NCI-H146 treated with DMSO at 0.1 percent for 48 hours (cell line): ENCODE results near the gene TCEA3.
"Not testable (repeated sequence)": the region's sequence is repeated elsewhere in the genome, so short reads cannot be mapped to it uniquely, and the experiment has no call there.

Experiments
- DNase-seq: peaks from one replicate; lab custom pipeline; 2025; ENCODE audit not compliant: unreplicated experiment; lab: John Stamatoyannopoulos, UW

The TCEA3 gene

DNA sequence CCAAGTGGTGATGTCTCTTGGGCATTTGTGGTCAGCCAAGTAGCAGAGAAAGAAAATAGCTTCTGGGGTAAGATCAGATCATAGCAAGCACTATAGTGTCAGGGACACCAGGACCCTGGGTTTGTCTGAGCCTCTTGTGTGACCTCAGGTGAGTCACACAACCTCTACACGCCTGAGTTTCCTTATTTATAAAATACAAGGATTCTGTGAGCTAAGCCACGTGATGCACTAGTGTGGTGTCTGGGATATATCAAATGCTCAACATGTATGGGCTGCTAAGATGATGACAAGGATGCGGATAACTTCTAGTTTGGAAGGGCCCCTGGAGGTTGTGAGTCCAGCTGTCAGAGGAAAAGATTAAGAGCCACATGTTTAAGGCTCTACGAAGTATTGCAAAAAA lies 30.4 kb downstream of the TCEA3 start:
- no peak for DNase-seq

DNA sequence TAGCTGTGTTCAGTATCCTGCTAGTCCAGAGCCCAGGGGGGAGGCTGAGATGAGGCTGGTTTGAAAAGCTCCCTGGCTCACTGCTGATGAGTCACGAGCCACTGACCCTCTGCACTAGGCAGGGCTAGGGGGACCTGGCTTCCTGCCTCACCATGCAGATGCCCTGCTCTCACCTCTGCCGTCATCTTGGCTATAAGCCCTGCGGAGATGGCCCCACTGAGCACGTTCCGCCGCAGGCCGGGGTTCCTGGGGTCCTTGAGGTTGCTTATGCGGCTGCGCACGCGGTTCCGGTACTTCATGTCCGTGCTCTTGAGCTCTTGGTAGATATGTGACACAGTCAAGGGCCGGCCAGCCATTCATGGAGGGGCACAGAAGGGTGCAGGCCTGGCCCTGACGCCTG lies 30.8 kb downstream of the TCEA3 start:
- DNase-seq = no peak

DNA sequence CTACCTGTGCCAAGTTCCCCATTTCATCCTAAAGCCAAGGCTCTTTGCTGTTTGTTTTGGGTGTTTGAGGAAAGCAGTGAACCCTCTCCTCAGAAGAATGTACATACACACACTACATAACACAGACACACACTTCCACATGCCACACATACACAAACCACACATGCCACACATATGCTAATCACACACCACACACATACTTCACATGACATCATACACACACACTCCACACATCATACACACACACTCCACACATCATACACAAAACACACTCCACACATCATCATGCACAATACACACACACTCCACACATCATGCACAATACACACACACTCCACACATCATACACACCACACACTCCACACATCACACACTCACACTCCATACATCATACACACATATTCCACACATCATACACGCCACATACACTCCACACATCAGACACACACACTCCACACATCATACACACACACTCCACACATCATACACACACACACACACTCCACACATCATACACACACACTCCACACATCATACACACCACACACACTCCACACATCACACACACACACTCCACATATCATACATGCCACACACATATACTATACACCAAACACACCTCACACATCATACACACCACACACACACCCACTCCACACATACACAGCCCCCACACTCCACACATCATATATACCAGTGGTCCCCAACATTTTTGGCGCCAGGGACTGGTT lies 32.3 kb downstream of the TCEA3 start:
- no peak for DNase-seq

DNA sequence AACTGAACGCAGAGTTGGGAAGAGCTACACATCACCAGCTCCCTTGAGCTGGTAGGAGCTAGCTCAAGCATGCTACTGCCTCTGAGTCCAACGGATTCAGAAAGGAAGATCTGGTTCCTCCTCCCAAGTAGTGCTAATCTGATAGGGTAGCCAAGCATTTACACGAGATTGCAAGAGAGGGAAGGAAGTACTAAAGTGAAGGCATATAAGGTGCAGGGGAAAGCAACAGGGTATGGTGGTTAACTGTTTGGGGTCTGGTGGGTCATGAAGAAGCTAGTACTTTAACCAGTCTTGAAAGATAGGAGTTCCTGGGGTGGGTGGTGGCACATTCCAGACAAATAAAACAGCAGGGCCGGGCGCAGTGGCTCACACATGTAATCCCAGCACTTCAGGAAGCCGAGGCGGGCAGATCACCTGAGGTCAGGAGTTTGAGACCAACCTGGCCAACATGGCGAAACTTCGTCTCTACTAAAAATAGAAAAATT lies 34.7 kb downstream of the TCEA3 start:
- no peak for DNase-seq

DNA sequence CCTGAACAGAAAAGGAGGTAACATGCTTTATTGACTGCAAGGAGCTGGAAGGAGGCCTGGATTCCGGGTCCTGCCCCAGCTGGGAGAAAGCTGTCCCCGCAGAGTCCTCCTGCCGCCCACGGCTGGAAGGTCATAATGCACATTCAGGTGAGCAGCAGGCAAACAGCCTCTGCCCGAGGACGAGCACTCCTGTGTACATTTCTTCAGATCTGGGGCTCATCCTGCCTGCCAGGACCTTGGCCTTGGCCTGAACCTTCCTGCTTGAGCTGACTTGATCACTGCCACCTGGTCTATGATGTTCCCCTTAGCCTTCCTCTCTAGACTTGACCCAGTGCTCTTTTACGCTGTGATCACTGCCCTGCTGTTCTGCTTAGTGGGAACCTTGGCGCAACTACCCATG lies 37.1 kb downstream of the TCEA3 start:
- DNase-seq = no peak

DNA sequence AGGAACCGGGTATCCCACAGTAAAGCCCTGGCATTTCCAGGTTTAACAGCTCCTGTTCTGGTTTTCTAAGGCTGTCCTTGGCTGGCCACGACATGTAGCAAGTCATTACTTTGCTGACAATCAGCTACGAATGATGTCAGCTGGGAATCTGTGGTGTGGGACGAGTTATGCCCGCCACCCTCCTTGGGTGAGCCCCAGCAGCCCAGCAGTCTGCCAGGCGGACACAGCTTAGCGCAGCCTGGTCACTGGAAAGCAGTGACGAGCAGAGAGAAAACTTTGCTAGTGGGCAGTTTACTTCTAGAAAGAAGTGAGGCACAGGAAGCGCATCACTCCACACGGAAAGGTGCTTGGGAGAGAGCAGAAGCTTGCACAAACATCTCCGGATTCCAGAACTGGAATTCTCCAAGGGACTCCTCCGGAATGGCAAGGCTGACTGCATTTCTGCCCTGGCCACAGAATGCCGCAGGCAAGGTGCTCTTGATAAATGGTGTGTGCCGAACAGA lies 39.4 kb downstream of the TCEA3 start:
- no peak for DNase-seq

DNA sequence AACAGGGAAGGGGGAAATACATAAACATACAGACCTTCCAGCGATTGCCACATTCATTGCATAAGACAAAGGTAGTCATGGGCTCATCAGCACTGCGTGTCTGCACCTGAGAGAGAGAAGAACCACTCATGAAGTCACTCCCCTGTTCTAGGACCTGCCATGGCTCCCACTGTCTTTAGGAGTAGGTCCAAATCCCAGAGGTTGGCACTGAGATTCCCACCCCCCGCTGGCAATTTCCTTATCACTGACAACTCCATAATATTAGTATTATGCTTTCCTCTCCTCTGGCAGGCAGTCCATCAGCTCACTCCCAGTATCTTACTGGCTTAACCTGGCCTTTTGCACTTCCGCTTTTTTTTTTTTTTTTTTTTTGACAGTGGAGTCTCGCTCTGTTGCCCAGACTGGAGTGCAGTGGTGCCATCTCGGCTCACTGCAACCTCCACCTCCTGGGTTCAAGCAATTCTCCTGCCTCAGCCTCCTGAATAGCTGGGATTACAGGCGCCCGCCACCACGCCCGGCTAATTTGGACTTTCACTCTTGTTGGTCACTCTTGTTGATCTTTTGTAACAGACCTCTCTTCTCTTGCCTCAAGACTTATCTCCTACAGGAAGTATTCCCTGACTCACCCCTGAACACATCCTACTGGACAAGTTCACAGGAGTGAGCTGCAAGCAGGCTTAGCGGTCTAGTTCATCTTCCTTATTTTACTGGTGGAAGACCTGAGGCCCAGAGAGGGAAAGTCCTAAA lies 40.1 kb downstream of the TCEA3 start:
- no peak for DNase-seq

DNA sequence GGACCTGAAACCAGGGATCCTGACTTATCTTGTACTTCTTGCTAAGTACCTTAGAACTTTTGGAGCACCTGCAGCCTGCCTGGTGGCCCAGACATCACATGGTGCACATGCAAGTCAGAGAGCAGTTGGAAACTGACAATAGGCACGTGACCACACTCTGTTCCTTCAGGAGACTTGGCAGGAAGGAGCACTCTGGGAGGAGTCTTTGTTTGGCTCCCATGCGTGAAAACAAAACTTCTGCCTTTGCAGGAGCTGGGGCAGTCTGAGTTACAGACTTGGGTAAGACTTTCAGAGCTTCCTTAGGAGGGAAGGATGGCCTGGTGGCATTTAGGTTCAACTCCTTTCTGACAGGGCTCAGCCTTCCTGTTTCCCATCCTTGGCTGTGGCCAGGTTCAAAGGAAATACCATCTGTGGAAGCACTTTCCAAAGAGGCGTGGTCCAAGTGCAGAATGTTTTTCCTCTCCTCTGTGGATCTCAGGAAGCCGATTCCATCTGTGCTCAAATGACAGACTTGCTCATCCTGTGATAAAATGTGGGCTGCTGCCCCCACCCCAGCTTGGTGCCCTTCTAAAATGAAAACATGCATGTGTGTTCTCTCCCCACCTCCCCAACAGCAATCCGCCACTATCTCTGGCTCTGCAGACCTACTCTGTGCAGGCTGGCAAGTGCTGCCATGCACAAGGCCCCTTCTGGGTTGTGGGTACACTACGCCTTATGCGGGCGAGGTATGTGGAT lies 40.8 kb downstream of the TCEA3 start:
- no peak for DNase-seq

DNA sequence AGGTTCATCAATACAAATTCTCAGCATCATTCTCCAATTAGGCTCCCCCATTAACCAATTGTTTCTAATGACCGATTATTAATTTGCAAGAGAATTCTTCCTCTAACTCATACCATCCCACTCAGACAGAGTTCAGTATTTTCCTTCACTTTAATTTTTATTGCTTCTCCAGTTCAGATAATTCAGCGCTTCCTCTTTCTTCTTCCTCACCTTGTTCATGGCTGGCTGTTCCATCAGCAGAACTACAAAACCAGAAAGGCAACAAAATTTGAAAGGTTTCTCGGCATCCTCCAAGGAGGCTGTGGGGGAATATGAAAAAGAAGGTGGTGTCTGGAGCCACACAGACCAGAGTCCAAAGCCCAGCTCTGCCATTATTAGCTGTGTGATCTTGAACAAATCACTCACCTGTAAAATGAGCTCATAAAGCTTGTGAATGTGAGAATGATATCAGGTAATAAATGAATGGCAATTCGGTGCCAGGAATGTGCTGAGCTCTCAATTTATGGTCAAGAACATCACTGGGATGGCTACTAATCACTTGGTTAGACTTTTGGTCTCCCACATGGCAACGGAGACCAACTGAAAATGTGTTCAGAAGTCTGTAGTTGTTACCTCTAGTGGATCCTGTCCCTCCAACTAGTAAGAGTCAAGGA lies 43.2 kb downstream of the TCEA3 start:
- DNase-seq = no peak

DNA sequence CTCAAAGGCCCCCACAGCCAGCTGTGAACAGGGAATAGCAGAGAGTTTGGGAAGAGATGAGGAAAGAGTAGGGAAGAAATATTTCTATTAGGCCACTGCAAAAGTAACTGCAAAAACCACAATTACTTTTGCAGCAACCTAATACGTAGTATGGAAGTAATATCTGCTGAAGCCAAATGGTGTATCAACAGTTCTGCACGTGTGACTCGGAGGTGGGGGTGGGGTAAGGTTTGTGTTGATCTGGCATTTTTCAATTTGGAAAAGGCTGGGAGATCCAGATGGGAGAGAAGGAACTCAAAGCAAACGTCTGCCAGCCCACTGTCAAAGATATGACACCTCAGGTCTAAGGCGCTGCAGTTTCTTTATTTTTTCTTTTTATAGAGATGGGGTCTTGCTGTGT lies 43.8 kb downstream of the TCEA3 start:
- no peak for DNase-seq

DNA sequence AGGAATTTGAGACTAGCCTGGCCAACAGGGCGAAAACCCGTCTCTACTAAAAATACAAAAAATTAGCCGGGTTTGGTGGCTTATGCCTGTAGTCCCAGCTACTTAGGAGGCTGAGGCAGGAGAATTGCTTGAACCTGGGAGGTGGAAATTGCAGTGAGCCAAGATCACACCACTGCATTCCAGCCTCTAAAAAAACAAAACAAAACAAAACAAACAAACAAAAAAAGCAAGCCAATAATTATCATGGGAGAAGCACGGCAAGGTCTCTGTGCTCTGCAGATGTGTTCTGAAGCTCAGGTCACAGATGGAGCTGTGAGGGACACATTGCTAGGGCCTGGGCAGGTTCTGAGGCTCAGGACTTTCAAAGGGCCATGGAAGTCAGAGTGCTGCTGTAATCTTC lies 44.3 kb downstream of the TCEA3 start:
- not testable (repeated sequence) for DNase-seq

DNA sequence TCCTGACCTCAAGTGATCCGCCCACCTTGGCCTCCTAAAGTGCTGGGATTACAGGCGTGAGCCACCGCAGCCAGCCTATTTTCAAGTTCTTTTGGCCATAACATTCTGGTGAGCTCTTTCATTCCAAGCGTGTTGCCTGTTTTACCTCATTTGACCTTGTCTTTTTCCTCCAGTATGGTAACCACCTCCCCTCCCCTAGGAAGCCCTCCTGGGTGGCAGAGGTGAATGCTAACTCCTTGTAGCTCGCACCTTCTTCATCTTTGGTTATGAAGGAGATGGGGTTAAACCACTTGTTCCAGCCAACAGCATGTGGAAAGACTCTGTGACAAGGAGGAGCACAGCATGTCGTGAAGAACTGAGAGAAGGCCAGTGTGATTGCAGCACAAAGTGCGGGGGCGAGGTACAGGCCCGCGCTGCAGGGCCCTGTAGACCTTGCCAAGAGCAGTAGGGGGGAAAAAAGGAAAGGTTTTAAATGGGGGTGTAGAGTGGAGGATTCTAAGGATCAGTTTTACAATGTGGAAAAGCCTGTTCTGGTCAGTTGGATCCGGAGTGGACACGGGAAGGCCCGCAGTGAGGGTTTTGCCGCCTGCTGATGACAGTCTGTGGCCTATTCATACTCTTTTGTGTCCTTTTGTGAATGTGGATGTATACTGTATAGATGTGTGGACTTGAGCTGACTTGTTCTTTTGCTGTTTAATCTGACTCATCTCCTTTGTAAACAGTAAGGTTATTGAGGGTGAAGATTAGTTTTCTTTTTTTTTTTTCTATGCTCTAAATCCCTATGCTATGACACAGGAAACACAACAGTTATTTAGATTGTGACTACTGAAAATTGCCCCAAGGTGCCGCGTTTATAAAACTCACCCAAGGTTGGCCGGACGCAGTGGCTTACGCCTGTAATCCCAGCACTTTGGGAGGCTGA lies 47.4 kb downstream of the TCEA3 start:
- peak; percentile 93 for DNase-seq

DNA sequence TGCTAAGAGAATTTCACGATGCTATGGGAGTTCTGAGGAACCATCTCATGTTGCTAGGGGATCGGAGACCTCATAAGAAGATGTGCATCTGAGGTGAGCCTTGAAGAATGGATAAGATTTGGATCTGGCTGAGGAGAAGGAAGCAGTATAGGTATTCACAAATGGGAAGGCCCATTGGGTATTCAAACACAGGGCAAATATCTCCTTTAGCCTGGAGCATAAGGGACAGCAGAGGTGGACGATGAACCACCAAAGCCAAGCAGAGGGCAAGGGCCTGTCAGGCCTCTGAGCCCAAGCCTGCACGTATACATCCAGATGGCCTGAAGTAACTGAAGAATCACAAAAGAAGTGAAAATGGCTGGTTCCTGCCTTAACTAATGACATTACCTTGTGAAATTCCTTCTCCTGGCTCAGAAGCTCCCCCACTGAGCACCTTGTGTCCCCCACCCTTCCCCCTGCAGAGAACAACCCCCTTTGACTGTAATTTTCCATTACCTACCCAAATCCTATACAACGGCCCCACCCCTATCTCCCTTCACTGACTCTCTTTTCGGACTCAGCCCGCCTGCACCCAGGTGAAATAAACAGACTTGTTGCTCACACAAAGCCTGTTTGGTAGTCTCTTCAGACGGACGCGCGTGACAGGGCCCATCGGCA lies 50.3 kb downstream of the TCEA3 start:
- DNase-seq = not testable (repeated sequence)

DNA sequence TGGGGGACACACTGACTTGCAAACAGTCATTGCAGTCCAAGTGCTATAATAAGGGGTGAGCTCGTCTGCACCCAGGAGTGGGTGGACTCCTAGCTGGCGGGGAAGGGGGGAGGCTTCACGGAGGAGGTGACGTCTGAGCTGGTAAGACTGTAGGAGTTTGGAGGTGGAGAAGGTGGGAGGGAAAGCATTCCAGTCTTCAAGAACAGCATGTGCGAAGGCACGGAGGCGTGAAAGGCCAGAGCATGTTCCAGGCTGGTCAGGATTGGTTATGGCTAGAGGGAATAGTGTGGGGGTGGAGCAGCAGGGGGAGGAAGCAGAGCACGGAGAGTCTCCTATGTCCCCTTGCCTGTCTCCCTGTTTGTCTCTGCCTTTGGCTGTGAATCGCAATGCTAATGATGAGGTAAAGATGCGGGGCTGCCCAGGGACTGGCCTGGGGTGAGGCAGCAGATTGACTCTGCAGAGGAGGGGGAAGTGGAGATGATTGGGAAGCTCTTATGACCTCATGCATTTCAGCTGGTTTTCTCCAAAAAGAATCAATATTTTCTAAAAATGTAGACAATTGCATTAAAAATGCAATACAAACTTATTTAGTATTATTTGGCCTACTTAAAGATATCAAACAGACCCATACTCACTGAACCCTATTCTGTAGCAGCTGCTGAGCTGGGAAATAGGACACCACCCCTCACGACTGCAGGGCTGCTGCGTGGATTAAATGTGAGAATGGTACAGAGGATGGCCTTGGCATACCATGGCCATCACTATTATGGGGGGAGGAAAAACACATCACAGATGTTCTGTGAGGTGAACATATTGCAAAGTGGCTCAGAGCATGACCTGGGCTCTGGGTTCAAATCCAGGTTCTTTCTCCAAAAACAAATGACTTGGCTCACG lies 52.3 kb downstream of the TCEA3 start:
- DNase-seq = no peak

DNA sequence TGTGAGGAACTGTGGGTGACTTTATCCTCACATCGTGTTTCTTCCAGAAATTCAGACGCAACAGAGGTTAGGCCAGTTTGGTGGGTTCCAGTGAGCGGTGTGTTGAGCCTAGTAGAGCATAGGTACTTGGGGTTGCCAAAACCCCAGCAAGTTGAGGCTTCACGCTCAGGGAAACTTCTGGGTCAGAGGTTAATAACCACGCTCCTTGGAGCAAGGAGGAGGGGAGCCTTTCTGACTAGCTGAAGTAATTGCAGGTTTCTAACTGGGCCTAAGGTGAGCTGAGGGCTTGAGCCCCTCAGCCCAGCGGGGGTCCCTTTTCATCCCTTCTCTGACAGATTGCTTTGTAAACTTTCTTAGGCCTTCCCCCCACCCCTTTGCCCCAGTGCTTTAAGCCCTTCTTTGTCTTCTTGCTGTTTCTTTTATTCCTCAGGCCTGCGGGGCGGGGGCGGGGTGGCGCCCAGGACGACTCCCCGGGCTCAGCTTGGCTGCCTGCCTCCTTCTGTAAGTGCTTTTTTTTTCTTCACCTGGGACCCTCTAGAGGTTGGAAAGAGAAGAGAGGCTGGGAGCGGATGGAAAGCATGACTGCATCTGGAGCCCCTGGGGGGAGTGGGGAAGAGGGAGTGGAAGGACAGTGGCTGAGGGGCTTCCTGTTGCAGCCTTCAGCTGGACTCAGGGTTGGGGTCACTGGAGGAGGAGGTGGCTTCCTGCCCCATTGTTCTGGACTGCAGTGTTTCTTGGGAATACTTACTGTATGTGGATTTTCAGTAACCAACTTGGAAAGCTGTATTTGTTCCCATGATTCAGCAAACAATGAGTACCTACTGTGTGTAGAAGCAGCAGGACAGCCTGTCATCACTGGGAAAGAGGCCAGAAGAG lies 53.6 kb downstream of the TCEA3 start:
- no peak for DNase-seq

DNA sequence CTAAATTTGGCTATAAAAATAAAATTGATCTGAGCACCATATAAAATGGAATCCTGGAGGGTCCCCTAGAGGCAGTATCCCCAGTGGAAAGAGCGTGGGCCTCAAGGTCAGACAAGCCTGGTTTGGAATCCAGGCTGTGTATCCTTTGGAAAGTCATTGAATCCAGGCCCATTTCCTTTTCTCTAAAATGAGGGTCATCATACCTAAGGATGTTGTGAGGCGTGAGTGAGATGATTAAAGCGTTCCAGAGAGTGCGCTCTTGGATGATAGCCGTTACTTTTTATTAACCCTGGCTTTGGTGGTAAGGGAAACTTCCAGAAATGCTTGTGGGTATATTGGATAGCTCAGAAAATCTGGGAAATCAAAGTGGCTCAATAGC lies 54.2 kb downstream of the TCEA3 start:
- no peak for DNase-seq

DNA sequence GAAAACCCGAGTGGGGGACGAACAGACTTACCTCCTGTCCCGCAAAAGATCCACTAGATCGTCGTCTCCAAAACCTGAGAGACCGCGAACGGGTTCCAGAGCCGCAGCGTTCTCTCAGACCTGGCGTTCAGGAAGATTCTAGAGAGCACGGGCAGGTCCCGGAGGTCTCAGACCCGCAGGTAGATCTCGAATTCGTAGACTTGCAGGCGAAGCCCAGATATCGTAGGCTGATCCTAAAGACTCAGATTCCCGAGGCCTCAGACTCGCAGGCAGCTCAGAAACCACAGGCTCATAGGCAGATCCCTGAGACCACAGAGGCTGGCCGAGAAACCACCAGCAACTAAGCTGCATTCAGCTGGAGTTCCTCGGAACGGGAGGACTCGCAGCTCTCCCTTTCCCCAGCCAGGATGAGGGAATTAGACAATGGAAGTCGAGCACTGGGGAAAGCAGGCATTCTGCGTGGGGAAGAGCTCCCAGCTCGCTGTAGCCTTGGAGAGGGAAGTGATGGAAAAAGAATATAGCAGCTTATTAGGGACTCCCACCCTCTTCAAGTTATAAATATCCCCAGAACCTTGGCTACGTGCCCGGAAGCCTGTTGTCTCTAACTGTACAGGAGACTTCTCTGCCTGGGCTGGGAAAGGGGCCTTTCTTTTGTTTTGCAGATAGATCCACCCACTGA lies 55.1 kb downstream of the TCEA3 start, which contains the start of gene ZNF436:
TSS of gene ZNF436 (minus strand) at position 502 of the 679 bp plus-strand sequence. CDS start 1,831 bp downstream, outside the sequence.
- peak; percentile 37 for DNase-seq
